ENCODE measurements around the gene ZNF431. TPM values are rescaled to one million over a fixed set of nuclear protein-coding genes. Genes with fewer than 3 reads are reported as not detected.

Gene ZNF431
- total and polyA plus RNA-seq, 2 experiments from 2014 or later = 18.0 to 47.5 TPM

- Mint-ChIP-seq H3K4me1 (peaks cover under 1% of the 10 kb centered on the region), H3K27me3 (ENCODE audit: insufficient read depth, low read depth, poor library complexity) (peaks cover 2% of the 10 kb centered on the region), H3K4me3 (no peak overlapping the region), H3K36me3 (ENCODE audit: low read depth) (peaks cover 3% of the 10 kb centered on the region; the same call in 1 of the 3 replicates), H3K27ac (no peak overlapping the region), H3K9me3 (peaks cover 13% of the 10 kb centered on the region)
- no peaks in the 10 kb centered on the region for H3K4me1 ChIP-seq (ENCODE audit: insufficient read depth)
- H3K9me2 ChIP-seq (ENCODE audit: insufficient read depth) = 0 out of 2 replicates have a peak, but pooled peaks cover 2% of the 10 kb centered on the region
- H3K4me2 ChIP-seq = no peak overlapping the region
- no peaks in the 10 kb centered on the region for H3K79me2 ChIP-seq (replicated peaks; ENCODE audit: insufficient read depth)
- DNase-seq (ENCODE audit: low spot score) (no peak), ATAC-seq (no peak)
- H3K4me3 ChIP-seq = no peak overlapping the region
- no peaks in the 10 kb centered on the region for H3K27me3 ChIP-seq (ENCODE audit: insufficient read depth)
- H3F3A ChIP-seq (replicated peaks; ENCODE audit: low read depth) = no peaks in the 10 kb centered on the region
- no peak overlapping the region for H2AFZ ChIP-seq
- TF ChIP-seq ZNF114 (CRISPR knock-in tag; IDR thresholded peaks at IDR 0.05) (no peak), ZNF331 (CRISPR knock-in tag; IDR thresholded peaks at IDR 0.05; ENCODE audit: low read depth) (no peak), POLR2AphosphoS5 (IDR thresholded peaks at IDR 0.05; ENCODE audit: low read depth) (no peak), REST (IDR thresholded peaks at IDR 0.05; ENCODE audit: unreplicated experiment) (no peak), ETS1 (IDR thresholded peaks at IDR 0.05) (no peak)
- H4K20me1 ChIP-seq (replicated peaks; ENCODE audit: insufficient read depth) = no peaks in the 10 kb centered on the region
- no peaks in the 10 kb centered on the region for H3K36me3 ChIP-seq (ENCODE audit: insufficient read depth)
- H3K27ac ChIP-seq (ENCODE audit: low read depth) = no peak overlapping the region
Observed at GRCh38 chr19:21135433-21135832, 6.4 kb upstream of the ZNF431 start.

- H3K9me3 Mint-ChIP-seq = peaks cover 12% of the 10 kb centered on the region
- H3K4me3 Mint-ChIP-seq = no peak overlapping the region
- H2AFZ ChIP-seq = no peak overlapping the region
- TF ChIP-seq REST (IDR thresholded peaks at IDR 0.05; ENCODE audit: unreplicated experiment) (no peak), CTCF (conservative IDR thresholded peaks at IDR 0.05; ENCODE audit: low read depth in 2 of 2) (no peak), POLR2AphosphoS5 (IDR thresholded peaks at IDR 0.05; ENCODE audit: low read depth) (no peak), JUNB (IDR thresholded peaks at IDR 0.05; ENCODE audit: unreplicated experiment) (no peak), EZH2 (IDR thresholded peaks at IDR 0.05; ENCODE audit: low read depth, unreplicated experiment) (no peak)
Observed at GRCh38 chr19:21138130-21138529, 3.7 kb upstream of the ZNF431 start.

More at GRCh38 chr19:21138130-21138529, 3.7 kb upstream of the ZNF431 start:
- no peaks in the 10 kb centered on the region for H3F3A ChIP-seq (replicated peaks; ENCODE audit: low read depth)
- no peak overlapping the region for H3K27ac Mint-ChIP-seq
- peaks cover 6% of the 10 kb centered on the region for H3K27me3 Mint-ChIP-seq (ENCODE audit: insufficient read depth, low read depth, poor library complexity)
- no peak overlapping the region for H3K27ac ChIP-seq (ENCODE audit: low read depth)
- no peak overlapping the region for H3K4me3 ChIP-seq
- peaks cover 10% of the 10 kb centered on the region for H3K36me3 Mint-ChIP-seq (ENCODE audit: low read depth)
- H3K27me3 ChIP-seq (ENCODE audit: insufficient read depth) = no peaks in the 10 kb centered on the region
- no peaks in the 10 kb centered on the region for H4K20me1 ChIP-seq (replicated peaks; ENCODE audit: insufficient read depth)
- no peak for DNase-seq (ENCODE audit: low spot score)
- ATAC-seq = no peak
- peaks cover 10% of the 10 kb centered on the region for H3K79me2 ChIP-seq (replicated peaks; ENCODE audit: insufficient read depth)
- no peak overlapping the region for H3K4me2 ChIP-seq
- 0 out of 2 replicates have a peak, but pooled peaks cover 3% of the 10 kb centered on the region for H3K4me1 ChIP-seq (ENCODE audit: insufficient read depth)
- no peaks in the 10 kb centered on the region for H3K36me3 ChIP-seq (ENCODE audit: insufficient read depth)
- peaks cover 3% of the 10 kb centered on the region for H3K4me1 Mint-ChIP-seq
- 0 out of 2 replicates have a peak, but pooled peaks cover 2% of the 10 kb centered on the region for H3K9me2 ChIP-seq (ENCODE audit: insufficient read depth)
